Hindlimb muscle (tissue), 1 donor: ENCODE data around the gene STAG1. TPM values are rescaled to one million over a fixed set of nuclear protein-coding genes. Genes with fewer than 3 reads are reported as not detected.
"Not testable (repeated sequence)": the region's sequence is repeated elsewhere in the genome, so short reads cannot be mapped to it uniquely, and the experiment has no call there.

Source experiments
- DNase-seq: peaks from one replicate; pipeline ENCODE4 v3.0.0-alpha.2; 2013
- polyA plus RNA-seq: library from polyadenylated mRNA; unstranded; fragments of 120-200 nt; gene quantifications from one replicate; pipeline ENCODE4 v1.2.1, GENCODE V29; 2013; ENCODE audit not compliant: insufficient read length

Gene STAG1
- polyA plus RNA-seq, 1 donor, result 33.2 TPM

DNA sequence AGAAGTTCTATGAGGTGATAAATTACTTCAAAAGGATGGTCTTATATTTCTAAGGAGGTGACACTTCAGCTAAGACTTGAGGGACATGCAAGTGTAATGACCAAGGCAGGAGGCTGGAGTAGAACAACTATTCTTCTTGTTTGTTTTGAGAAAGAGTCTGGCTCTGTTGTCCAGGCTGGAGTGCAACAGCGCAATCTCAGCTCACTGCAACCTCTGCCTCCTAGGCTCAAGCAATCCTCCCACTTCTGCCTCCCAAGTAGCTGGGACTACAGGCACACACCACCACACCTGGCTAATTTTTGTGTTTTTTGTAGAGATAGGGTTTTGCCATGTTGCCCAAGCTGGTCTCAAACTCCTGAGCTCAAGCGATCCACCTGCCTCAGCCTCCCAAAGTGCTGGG is 108.8 kb downstream of the STAG1 start:
- not testable (repeated sequence) for DNase-seq

DNA sequence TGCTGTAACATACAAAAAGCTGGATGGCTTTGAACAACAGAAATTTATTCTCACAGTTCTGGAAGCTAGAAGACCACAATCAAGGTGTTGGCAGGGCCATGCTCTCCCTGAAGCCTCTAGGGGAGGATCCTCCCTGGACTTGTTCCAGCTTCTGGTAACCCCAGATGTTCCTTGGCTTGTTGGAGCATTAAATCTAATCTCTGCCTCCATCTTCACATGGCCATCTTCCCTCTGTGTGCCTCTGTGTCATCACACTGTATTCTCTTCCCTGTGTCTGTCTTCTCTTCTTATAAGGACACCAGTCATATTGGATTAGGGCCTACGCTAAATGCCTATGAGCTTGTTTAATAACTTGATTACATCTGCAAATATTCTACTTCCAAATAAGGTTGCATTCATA is 109.5 kb downstream of the STAG1 start:
- DNase-seq, result no peak

DNA sequence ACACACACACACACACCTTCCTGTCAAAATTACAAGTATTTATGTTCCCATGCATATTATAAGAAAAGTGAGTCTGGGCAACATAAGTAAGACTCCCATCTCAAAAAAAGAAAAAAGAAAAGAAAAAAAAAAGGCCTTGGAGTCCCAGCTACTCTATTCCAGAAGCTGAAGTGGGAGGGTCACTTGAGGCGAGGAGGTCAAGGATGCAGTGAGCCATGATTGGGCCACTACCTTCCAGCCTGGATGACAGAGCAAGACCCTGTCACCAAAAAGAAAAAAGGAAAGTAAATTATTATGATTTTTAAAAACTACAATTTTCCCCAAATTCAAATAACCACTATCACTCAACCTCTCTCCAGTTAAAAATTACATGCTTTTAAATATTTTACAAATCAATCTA is 113.1 kb downstream of the STAG1 start:
- DNase-seq, result no peak

DNA sequence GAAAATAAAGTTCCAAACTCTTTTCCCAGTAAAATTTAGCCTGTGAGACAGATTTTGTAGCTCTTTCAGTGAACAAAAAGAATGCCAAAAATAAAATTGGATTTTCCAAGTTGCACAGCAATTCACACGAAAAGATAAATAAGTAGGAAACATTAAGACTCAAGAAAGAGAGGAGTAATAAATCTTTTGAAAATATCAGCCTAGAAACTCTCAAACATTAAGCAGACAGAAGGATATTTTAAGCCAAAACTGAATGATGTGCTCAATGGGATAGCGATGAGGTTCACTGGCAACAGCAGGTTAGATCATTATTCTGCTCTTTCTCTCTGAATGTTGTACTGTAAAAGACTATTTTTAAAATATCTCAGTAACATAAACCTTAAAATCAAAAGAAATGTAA is 115.0 kb downstream of the STAG1 start:
- no peak for DNase-seq

DNA sequence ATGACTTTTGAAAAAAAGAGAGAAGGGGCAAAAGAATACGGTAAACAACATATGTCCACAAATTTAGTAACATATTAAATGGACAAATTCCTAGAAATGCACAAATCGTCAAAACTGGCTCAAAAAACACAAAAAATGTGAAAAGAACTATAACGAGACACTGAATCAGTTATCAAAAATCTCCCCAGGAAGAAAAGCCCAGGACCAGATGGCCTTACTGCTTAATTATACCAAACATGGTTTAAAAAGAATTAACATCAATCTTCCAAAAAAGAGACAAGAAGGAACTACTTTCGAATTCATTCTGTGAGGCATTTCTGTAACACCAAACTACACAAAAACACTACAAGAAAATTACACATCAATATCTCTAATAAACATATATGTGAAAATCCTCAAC is 117.4 kb downstream of the STAG1 start:
- DNase-seq, result no peak

DNA sequence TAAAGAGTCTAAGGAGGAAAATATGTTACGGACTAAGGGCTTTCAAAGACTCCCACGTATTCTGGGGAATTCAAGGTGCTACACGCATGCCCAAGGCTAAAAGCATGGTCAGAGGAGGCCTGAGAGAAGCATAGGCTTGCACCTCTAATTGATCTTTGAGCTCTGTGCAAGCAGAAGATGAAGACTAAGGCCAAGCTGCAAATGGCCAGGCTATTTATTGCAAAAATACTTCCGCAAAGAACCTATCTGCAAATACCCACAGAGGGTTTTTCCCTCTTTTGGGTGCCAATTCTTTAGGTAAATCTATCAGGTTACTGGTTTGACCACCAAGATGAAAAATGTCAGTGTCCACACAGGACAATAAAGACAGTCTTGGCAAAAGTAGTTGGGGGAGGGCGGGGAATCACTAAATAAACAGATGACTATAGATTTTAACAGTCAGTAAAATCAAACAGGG is 119.5 kb downstream of the STAG1 start:
- DNase-seq, result no peak

DNA sequence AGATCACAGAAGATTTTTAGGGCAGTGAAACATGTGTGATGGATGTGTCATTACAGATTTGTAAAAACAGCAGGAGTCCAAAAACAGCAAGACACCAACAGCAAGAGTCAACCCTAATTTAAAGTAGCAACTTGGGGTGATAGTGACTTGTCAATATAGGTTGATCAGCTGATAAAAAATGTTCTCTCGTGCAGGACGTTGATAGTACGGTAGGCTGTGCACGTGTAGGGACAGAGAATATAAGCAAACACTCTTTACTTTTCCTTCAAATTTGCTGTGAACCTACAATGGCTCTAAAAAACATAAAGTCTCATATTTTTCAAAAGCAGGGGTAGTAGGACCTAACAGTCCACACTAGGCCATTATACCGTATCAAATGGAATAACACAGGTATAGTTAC is 120.8 kb downstream of the STAG1 start:
- DNase-seq, result no peak

DNA sequence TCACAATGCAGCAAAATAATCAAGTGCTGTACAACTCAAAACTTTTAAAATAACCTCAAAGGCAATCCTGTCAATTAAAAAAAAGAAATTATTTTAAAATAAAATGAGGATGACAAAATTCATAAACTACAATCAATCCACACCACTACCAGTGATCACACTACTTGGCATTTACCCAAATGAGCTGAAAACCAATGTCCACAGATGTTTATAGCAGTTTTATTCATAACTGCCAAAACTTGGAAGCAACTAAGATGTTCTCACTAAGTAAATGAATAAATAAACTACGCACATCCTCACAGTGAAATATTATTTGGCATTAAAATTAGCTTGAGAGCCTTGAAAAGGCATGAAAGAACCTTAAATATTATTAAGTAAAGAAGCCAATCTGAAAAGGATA is 121.3 kb downstream of the STAG1 start:
- DNase-seq, result no peak

DNA sequence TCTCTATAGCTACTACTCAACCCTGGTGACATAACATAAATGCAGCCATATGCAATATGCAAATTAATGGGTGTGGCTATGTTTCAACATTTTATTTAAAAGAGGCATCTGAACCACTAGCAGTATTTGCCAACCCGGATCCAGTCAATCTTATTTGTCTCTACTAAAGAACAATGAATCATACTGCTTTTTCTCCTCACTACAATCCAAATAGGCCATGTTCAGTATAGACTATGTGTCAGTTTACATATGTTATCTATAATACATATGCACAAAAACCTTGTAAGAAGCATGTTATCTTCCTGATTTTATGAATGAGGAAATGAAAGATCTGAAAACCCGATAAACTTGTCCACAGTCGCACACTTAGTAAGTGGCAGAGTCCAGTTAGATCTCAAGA is 125.7 kb downstream of the STAG1 start:
- no peak for DNase-seq

DNA sequence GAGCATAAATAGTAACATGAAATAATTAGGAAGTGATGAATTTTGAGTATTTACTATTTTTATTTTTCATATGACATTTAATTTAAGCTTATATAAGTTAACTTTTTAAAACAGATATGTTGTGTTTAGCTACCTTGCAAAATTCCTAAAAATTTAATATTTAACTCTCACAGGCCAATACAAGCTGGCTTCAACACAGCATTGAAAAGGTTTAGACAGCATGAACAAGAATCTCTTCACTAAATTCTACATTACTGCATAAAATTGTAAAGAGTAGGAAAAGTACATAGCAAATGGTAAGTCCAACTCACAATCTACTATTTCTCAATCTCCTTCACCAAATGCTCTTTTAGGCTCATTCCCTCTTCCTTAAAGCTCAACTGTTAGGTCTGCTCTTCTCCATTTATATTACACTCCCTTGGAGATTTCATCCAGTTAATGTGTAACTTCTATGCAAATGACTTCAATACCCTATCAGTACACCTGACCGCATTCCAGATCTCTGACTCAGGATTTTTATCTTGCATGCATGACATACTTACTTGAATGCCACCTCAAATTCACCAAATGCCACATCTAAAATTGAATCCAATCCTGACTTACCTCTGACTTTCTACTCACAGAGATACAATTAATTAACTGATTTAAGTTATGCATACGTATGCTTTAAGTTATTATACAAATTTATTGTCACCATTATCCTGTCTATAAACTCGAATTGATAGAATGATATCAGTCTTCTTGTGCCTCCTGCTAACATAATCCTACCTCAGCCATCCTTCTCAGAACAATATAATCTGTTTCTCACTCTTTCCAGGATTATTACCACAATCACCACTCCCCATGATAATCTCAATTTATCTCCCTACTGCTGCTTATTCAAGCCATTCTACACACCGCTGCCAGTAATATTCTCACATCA is 127.0 kb downstream of the STAG1 start:
- no peak for DNase-seq

DNA sequence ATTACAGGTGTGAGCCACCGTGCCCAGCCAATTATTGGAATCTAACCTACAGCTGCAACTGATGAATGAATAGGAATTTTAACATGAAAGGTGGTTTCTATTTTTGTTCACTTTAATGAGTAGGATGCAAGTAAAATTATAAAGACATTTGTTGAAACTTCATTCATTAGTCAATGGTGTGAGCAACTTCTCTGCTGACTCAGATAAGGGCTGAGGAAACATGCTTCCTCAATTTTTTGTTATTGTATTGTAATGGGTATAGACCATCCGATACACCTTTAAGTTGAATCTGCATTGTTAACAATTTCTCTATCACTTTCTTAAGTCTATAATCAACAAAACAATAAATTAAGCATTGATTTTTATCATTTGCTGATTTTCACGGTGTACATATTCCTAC is 127.8 kb downstream of the STAG1 start:
- DNase-seq, result no peak

DNA sequence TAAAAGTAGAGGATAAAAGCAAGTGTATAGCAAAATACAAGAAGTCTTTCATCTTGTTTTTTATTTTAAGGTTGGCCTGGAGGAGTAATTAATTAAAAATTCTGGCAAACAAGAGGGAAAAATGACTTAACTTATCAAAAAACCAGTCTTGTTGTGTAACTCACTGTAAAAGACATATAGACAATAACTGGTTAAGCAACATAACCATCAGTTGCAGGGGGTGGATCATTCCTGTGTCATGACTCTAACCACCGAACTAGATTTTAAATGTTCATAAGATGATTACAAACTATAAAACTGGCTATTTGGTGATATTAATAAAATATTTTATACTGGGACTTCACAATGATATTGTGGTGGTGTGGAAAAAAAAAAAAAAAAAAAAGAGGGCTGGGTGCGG is 130.6 kb downstream of the STAG1 start:
- no peak for DNase-seq

DNA sequence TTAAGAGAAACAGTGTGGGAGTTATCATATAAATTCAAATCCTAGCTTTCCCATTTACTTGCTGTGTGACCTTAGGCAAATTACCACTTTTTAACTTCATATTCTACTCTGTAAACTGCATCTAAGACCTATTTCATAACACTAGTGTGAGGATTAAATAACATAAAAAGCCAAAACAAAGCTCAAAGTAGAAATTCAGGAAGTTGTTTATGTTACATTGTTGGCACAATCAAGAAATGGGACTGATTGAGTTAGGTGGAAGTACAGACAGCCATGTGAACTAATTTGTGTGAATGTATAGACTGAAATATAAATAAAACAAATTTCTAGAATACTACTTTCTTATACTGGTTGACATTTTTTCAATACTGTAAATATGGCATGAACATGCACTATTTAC is 131.7 kb downstream of the STAG1 start:
- no peak for DNase-seq

DNA sequence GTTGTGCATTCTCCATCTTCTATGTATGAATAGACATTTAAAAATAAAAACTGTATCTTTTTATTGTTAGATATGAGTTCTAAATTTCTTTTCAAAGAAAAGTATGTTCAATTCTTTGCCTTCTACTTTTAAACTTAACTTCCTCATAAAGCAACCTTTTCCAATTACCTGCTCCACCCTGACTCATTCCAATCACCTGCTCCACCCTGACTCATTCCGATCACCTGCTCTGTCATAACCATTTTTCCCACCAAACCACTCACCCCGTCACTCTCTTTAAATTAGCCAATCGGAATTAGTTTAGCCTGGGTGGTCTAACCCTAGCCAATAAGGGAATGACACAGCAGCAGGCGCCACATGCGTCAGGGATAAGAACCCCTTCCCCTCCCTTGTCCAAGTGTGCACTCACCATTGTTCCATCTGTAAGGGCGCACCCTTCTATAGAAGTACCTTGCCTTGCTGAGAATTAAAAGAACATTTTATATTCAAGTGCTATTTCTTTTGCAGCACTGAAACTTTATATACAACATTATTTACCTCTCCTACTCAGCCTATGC is 134.1 kb downstream of the STAG1 start:
- not testable (repeated sequence) for DNase-seq

DNA sequence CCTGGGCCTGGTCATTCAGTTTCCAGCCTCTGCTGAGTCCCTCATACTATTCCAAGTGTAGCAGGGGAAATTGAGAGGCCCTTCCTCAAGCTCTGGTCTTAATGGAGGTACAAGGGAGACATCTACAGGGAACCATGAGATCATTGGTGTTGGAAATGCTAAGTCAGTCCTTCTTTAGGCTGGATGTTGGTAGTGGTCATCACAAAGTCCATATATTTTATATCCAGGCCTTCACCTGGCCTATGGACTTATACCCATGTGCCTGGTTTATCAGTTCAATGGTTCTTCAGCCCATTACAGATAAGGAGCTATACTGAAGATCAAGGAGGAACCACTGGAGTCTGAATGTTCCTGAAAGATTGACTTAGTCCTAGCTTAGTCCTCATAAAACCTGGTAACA is 135.0 kb downstream of the STAG1 start:
- DNase-seq, result no peak

DNA sequence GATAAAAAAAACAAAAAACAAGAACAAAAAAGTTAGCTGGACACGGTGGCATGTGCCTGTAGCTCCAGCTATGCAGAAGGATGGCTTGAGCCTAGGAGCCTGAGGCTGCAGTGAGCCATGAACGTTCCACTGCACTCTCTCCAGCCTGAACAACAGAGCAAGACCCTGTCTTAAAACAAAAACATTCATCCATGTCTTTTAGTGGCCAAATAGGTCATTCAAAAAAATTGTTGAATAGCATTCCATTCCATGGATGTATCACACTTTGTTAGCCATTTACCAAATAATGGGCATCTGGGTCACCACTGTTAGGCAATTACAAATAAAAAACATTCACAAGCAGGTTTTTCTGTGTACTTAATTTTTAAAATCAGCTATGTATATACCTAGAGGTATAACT is 139.7 kb downstream of the STAG1 start:
- no peak for DNase-seq

DNA sequence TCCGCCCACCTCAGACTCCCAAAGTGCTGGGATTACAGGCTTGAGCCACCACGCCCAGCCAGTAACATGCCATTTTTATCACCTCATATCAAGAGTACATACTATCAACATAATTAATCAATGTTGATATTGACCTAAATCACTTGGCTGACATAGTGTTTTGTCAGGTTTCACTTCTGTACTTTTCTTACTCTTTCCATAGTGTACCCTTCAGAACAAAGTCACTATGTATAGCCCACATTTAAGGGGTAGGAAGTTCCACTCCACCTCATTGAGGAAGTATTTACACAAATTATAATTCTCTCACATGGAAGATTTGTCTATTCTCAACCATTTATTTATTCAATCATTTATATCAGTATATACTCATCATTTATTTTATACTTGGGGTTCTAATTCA is 145.2 kb downstream of the STAG1 start:
- DNase-seq, result no peak

DNA sequence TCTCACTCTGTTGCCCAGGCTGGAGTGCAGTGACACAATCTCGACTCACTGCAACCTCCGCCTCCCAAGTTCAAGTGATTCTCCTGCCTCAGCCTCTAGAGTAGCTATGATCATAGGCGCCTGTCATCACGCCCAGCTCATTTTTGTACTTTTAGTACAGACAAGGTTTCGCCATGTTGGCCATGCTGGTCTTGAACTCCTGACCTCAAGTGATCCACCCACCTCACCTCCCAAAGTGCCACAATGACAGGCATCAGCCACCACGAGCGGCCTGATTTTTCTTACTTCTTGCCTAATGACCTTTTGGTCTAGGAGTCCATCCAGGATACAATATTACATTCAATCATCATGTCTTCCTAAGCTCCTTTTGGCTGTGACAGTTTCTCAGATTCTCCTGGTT is 146.0 kb downstream of the STAG1 start:
- DNase-seq, result not testable (repeated sequence)

DNA sequence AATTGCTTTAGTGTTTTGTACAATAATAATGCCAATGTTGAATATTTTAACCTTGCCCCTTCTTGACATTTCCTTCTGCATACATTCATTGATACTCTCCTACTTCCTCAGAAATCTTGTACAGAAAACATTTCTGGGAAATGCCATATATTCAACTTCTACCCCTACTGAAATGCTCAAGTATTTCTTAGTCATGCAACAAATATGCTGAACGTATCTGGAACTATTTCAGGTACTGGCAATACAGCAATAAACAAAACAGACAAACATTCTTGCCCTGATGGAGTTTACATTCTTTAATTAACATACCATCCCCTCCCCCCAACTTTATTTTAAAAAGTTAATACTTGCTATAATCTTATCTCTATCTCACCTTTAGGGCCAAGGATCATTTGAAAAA is 147.2 kb downstream of the STAG1 start:
- no peak for DNase-seq

DNA sequence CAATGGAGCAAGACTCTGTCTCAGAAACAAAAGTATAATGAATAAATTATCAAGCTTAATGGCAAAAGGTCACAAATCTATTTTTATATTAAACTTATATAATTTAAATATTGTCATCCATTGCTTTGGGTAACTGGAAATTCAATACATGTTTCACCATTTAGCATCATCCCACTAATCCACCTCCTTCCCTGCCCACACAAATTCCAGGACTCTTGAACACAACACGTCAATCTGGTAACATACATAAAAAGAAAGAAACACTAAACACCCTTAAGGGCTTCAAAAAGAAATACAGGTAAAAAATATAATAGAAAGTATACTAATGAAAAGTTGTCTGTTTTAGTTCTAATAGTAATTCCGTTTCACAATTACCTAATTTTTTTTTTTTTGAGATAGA is 149.4 kb downstream of the STAG1 start:
- DNase-seq, result no peak

DNA sequence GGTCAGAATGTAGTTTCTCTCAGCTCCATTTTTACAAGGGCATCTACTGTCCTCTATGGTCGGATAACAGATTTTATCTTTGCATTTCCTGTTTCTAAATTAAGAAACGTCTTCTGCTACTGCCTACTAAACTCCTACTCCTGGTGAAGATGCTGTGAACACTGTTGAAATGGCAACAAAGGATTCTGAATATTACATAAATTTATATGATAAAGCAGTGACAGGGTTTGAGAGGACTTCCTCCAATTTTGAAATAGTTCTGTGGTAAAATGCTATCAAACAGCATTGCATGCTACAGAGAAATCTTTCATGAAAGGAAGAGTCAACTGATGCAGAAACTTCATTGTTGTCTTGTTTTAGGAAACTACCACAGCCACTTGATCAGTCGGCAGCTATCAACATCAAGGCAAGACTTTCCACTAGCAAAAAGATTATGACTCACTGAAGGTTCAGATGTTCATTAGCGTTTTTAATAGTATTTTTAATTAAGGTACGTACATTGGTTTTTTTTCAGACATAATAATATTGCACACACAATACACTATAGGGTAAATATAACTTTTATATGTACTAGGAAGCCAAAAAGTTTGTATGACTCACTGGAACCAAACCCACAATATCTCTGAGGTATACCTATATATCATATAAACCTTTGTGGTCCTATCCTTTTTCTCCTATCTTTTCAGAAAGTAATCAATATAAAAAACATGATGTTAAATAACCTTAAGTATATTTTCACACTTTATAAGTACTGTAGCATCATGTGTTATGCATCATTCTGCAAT is 156.1 kb downstream of the STAG1 start:
- no peak for DNase-seq

DNA sequence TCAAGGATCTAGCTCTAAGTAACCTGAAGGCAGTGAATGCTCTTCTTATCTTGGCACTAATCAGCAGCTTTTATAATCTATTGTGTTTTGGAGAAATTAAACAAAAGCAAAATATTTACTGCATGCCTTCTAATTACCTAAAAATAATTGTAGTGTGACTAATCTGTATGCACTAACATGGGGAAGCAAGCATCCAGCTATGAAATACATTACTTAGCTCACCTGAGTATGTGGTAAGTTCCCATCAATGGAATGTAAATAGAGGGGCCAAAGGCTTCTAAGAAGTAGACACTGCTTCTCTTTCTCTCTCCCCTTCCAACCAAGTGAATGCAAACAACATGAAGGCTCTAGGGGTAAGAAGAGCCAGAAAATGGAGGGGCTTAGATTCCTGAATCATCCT is 165.6 kb downstream of the STAG1 start:
- no peak for DNase-seq

DNA sequence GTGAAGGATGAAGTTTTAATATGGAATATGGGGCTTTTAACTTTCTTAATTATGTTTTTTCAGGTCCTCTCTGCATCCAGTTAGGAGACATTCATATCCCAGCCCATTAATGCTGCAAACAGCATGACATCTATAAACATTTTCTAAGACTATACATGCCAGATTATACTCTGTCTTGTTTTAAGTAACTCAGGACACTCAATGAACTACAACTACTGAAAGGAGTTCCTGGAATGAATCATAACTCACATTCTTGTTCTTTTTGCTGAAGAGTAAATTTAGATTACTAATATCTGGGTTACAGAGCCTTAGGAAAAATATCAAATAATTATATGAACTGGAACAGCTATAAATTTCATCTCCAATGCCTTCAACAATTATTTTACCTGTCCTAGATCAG is 167.4 kb downstream of the STAG1 start:
- DNase-seq, result no peak

DNA sequence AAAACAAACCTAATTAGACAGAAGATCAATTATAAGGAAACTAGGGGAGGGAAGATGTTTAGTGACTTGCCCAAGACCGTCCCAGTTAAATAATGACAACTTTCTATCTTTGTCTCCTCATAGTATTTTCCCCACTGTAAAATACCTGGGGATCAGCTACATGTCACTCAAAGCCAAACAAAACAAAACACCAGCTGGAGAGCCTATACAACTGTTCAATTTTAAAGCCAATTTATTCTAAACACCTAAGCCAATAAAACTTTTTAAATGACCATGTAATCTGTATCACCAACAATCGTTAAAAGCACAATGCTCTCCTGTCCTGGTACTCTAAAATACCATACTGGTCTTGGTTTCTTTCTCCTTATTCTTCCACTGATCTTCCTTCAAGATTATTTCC is 168.4 kb downstream of the STAG1 start:
- DNase-seq, result no peak
